CD4-positive, alpha-beta memory T cell (primary cell): ENCODE data around the gene TTC23L. TPM values are rescaled to one million over a fixed set of nuclear protein-coding genes. Genes with fewer than 3 reads are reported as not detected.

Experiments
- CTCF ChIA-PET: fragments of 350-600 bp; sonication (Branson Sonifier 250); formaldehyde crosslinking; loops from one replicate; lab custom pipeline; 2021; ENCODE audit warnings: inconsistent platforms; ENCODE audit not compliant: partially characterized antibody; lab: Charles Lee
- POLR2A ChIA-PET: fragments of 350-600 bp; sonication (Branson Sonifier 250); formaldehyde crosslinking; loops from one replicate; lab custom pipeline; 2021; ENCODE audit not compliant: partially characterized antibody; lab: Charles Lee
- DNase-seq, 5 donors: peaks; one replicate each; pipeline versions ENCODE4 v3.0.0 to v3.0.0-alpha.2; 2020 to 2022; ENCODE audit warnings: mixed read lengths in 1 of 5
- H3K27ac ChIP-seq: one replicate; pipeline ENCODE4 v1.7.0; 2013; ENCODE audit warnings: low read depth, low read length
- H3K27me3 ChIP-seq: 2 replicates; pipeline ENCODE4 v1.7.0; 2013; ENCODE audit warnings: mild to moderate bottlenecking, low read length, moderate library complexity; ENCODE audit not compliant: insufficient read depth
- H3K36me3 ChIP-seq: 2 replicates; pipeline ENCODE4 v1.7.0; 2013; ENCODE audit warnings: mild to moderate bottlenecking, low read length, moderate library complexity; ENCODE audit not compliant: insufficient read depth
- H3K4me1 ChIP-seq: 2 replicates; pipeline ENCODE4 v1.7.0; 2013; ENCODE audit warnings: mild to moderate bottlenecking, low read length, moderate library complexity; ENCODE audit not compliant: insufficient read depth
- H3K4me3 ChIP-seq, 2 donors: one replicate each; pipeline ENCODE4 v1.7.0; 2013; ENCODE audit warnings: low read length in 2 of 2, mild to moderate bottlenecking in 1 of 2
- H3K9me3 ChIP-seq, 2 donors: one replicate each; pipeline ENCODE4 v1.7.0; 2013; ENCODE audit warnings: low read length in 2 of 2, control low read depth in 1 of 2; ENCODE audit not compliant: control insufficient read depth in 1 of 2
- H3K27ac Mint-ChIP-seq, 7 donors: one replicate each; pipeline ENCODE4 v1.8.0; 2020 to 2021; ENCODE audit warnings: mixed read lengths in 7 of 7, mild to moderate bottlenecking in 6 of 7, inconsistent platforms in 3 of 7, moderate library complexity in 3 of 7
- H3K27me3 Mint-ChIP-seq, 2 donors: one replicate each; pipeline ENCODE4 v1.8.0; 2020 to 2021; ENCODE audit warnings: mixed read lengths in 2 of 2
- H3K36me3 Mint-ChIP-seq, 2 donors: one replicate each; pipeline ENCODE4 v1.8.0; 2020 to 2021; ENCODE audit warnings: mixed read lengths in 2 of 2, inconsistent platforms in 1 of 2, mild to moderate bottlenecking in 1 of 2
- H3K4me1 Mint-ChIP-seq, 4 donors: one replicate each; pipeline ENCODE4 v1.8.0; 2020 to 2021; ENCODE audit warnings: mixed read lengths in 4 of 4, mild to moderate bottlenecking in 1 of 4
- H3K4me3 Mint-ChIP-seq, 8 donors: one replicate each; pipeline ENCODE4 v1.8.0; 2020 to 2021; ENCODE audit warnings: mixed read lengths in 8 of 8, mild to moderate bottlenecking in 7 of 8, moderate library complexity in 6 of 8, inconsistent platforms in 3 of 8
- H3K9me3 Mint-ChIP-seq, 8 donors: one replicate each; pipeline ENCODE4 v1.8.0; 2020 to 2021; ENCODE audit warnings: mixed read lengths in 8 of 8, mild to moderate bottlenecking in 5 of 8, inconsistent platforms in 3 of 8, moderate library complexity in 1 of 8
- intact Hi-C: fragments of 100-400 bp; cut with micrococcal nuclease; formaldehyde crosslinking; loops from one replicate; pipeline ENCODE4 v1.15.1; 2023
- polyA plus RNA-seq, 2 donors: library from polyadenylated mRNA; unstranded; fragments of 300-500 nt; fragmentation: Illumina TruSeq; gene quantifications; one replicate each; pipeline ENCODE4 v1.2.3, GENCODE V29; 2021
- total RNA-seq, 2 experiments: library from RNA; stranded (reverse); gene quantifications; one replicate each; pipeline ENCODE4 v1.2.3, GENCODE V29; 2021

The TTC23L gene
- total and polyA plus RNA-seq, 4 experiments from 2014 or later = 0.47 TPM; not detected in 3

DNA sequence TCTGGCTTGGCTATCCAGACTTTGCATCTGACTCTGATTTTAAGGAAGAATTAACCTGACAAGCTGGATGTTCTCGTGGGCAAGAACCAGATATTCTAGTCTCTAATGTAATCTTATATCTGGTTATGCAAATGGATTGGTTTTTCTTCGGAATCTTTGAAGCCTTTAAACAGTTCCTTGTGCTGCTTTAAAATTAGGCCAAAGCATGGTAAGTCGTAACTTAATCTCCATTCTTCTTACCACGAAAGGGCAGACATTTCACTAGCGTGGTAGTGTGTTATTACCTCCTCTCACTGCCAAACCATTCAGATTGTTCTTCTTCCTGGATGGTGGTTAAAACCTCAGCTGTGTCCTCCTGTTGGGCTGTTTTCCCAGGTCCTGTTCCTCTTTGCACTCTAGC, 34.1 kb upstream of the TTC23L start:
- Mint-ChIP-seq H3K27ac (no peak overlapping the region), H3K36me3 (peaks cover 0 to 9% of the 10 kb centered on the region in 2 donors), H3K27me3 (peaks cover 0 to 1% of the 10 kb centered on the region in 2 donors), H3K4me1 (no peaks in the 10 kb centered on the region), H3K9me3 (no peaks in the 10 kb centered on the region), H3K4me3 (no peak overlapping the region)
- Histone ChIP-seq H3K9me3 (no peaks in the 10 kb centered on the region), H3K36me3 (no peaks in the 10 kb centered on the region), H3K27ac (no peak overlapping the region), H3K4me3 (no peak overlapping the region), H3K4me1 (no peaks in the 10 kb centered on the region), H3K27me3 (no peaks in the 10 kb centered on the region)
- intact Hi-C loops = no loop called here
- DNase-seq = no peak
- ChIA-PET CTCF (no interaction called here), POLR2A (no interaction called here)

DNA sequence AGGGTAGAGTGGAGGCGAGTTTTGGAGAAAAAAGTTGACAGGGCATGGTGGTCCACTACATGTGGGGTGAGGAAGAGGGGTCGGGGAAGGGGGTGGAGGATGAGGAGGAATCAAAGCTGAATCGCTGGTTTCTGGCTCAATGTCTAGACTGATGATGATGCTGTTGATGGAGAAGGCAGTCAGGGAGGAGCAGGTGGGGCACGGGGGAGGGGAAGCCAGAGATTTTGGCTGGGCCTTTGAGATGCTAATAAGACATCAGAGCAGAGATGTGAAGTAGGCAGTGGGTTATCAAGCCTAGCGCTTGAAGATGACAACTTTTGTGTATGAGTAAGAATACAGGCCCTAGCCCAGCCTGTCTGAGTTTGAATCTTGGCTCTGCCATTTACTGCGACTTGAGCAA, 32.4 kb upstream of the TTC23L start:
- Histone ChIP-seq H3K27ac (no peak overlapping the region), H3K4me3 (no peak overlapping the region), H3K4me1 (no peaks in the 10 kb centered on the region), H3K27me3 (no peaks in the 10 kb centered on the region), H3K36me3 (no peaks in the 10 kb centered on the region), H3K9me3 (no peaks in the 10 kb centered on the region)
- intact Hi-C loops = no loop called here
- Mint-ChIP-seq H3K9me3 (no peaks in the 10 kb centered on the region), H3K27ac (peak overlapping the region in 1 of 7 donors; percentile 23), H3K4me3 (no peak overlapping the region), H3K4me1 (no peaks in the 10 kb centered on the region), H3K27me3 (peaks cover 0 to 1% of the 10 kb centered on the region in 2 donors), H3K36me3 (peaks cover 0 to 9% of the 10 kb centered on the region in 2 donors)
- DNase-seq = no peak
- ChIA-PET CTCF (no interaction called here), POLR2A (no interaction called here)

DNA sequence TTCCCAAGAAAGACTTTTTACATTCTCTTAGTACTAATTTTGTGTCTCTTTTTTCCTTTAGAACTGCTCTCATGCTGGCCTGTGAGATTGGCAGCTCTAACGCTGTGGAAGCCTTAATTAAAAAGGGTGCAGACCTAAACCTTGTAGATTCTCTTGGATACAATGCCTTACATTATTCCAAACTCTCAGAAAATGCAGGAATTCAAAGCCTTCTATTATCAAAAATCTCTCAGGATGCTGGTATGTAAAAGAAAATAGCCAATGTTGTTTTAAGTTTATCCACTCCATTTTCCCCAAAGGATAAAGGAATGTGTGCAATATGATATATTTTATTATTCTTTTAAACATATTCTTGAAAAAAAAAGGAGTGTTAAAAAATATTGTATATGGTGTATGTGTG, 27.3 kb upstream of the TTC23L start:
- H3K4me1 Mint-ChIP-seq = no peaks in the 10 kb centered on the region
- POLR2A ChIA-PET = no interaction called here

DNA sequence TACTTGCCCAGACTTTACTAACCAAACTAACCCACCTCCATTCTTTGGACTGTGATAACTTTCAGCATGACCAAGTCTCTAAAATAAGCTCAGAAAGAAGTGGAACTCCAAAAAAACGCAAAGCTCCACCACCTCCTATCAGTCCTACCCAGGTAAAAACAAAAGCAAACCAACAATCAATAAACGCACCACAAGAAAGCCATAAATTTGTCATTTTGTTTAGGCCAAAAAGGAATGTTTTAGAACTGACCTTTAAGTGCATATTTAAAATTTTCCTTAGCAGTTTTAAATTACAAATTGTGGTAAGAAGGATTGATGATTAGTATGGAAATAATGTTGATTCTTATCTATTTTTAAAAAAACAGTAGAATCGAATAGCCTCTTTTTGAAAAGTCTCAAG, 25.5 kb upstream of the TTC23L start:
- intact Hi-C loops = no loop called here
- Mint-ChIP-seq H3K4me3 (no peak overlapping the region), H3K4me1 (no peaks in the 10 kb centered on the region), H3K27me3 (peaks cover 0 to 2% of the 10 kb centered on the region in 2 donors), H3K27ac (no peak overlapping the region), H3K36me3 (no peaks in the 10 kb centered on the region), H3K9me3 (no peaks in the 10 kb centered on the region)
- Histone ChIP-seq H3K4me1 (no peaks in the 10 kb centered on the region), H3K4me3 (no peak overlapping the region), H3K9me3 (no peaks in the 10 kb centered on the region), H3K36me3 (no peaks in the 10 kb centered on the region), H3K27me3 (no peaks in the 10 kb centered on the region), H3K27ac (no peak overlapping the region)
- ChIA-PET POLR2A (no interaction called here), CTCF (no interaction called here)
- DNase-seq = no peak

More for the DNA sequence above, 27.3 kb upstream of the TTC23L start:
- Histone ChIP-seq H3K27ac (no peak overlapping the region), H3K27me3 (no peaks in the 10 kb centered on the region), H3K36me3 (no peaks in the 10 kb centered on the region), H3K4me3 (no peak overlapping the region), H3K4me1 (no peaks in the 10 kb centered on the region), H3K9me3 (no peaks in the 10 kb centered on the region)
- Mint-ChIP-seq H3K9me3 (no peaks in the 10 kb centered on the region), H3K27ac (no peak overlapping the region), H3K27me3 (peaks cover 0 to 2% of the 10 kb centered on the region in 2 donors), H3K4me3 (no peak overlapping the region), H3K36me3 (no peaks in the 10 kb centered on the region)
- no peak for DNase-seq
- intact Hi-C loops = no loop called here
- CTCF ChIA-PET = no interaction called here

DNA sequence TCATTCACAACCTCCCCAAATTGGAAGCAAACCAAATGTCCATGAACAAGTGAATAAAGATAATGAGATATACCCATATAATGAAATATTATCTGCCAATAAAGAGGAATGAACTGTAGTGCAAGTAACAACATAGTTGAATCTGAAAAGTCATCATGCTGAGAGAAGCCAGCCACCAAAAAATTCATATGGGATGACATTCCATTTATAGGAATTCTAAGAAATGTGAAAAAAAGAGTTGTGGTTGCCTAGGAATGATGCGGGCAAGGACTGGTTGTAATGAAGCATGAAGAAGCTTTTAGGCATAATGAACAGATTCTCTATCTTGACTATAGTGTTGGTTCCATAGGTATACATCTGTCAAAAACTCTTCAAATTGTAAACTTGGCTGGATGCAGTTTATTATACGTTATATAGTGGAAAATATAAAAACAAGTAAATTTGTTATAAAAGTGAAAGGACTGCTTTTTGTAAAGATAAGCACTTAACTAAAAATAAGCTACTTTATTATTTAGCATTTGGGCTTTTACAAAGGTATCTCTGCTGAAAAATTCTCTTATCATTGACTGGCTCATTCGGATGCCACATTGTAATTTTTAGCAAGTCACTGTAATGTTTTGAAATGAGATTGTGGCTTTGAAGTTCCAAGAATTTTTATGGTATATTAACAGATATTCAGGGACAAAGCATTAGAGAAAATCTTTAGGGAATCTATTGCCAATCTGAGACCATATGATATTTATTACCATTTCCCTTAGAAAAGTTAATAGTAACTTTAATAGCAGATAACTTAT, 21.2 kb upstream of the TTC23L start:
- ChIA-PET CTCF (no interaction called here), POLR2A (no interaction called here)

DNA sequence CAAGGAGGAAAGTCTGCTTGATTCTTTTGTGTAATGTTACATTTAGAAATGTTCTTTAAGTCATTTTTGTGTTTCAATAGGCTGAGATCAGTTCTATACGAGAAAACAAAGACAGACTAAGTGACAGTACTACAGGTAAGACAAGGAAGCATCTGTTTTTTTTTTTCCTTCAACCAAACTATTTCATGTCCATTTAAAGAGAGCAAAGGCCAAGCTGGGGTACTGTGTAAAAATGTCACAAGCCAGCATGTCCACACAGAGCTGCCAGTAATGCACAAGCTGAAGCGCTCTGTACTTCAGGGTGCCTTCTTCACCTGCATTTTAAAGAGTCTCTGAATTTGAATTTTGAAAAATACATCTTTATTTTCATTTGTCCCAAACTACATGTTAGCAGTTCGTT, 20.2 kb upstream of the TTC23L start:
- Mint-ChIP-seq H3K9me3 (no peaks in the 10 kb centered on the region), H3K27me3 (peaks cover 2 to 9% of the 10 kb centered on the region in 2 donors), H3K4me1 (no peaks in the 10 kb centered on the region), H3K4me3 (no peak overlapping the region), H3K27ac (no peak overlapping the region), H3K36me3 (peaks cover 2 to 8% of the 10 kb centered on the region in 2 donors)
- Histone ChIP-seq H3K27me3 (no peaks in the 10 kb centered on the region), H3K4me3 (no peak overlapping the region), H3K9me3 (no peaks in the 10 kb centered on the region), H3K36me3 (no peaks in the 10 kb centered on the region), H3K27ac (no peak overlapping the region), H3K4me1 (no peaks in the 10 kb centered on the region)
- no peak for DNase-seq
- intact Hi-C loops = no loop called here
- CTCF ChIA-PET = no interaction called here
- POLR2A ChIA-PET = no interaction called here

More for the DNA sequence above, 21.2 kb upstream of the TTC23L start:
- Histone ChIP-seq H3K4me1 (no peaks in the 10 kb centered on the region), H3K9me3 (no peaks in the 10 kb centered on the region), H3K27ac (no peak overlapping the region), H3K36me3 (no peaks in the 10 kb centered on the region), H3K27me3 (no peaks in the 10 kb centered on the region), H3K4me3 (no peak overlapping the region)
- Mint-ChIP-seq H3K27me3 (peaks cover 2% of the 10 kb centered on the region in 2 donors), H3K36me3 (no peaks in the 10 kb centered on the region), H3K4me3 (no peak overlapping the region), H3K27ac (no peak overlapping the region), H3K9me3 (no peaks in the 10 kb centered on the region), H3K4me1 (no peaks in the 10 kb centered on the region)
- intact Hi-C loops = no loop called here
- DNase-seq = no peak

DNA sequence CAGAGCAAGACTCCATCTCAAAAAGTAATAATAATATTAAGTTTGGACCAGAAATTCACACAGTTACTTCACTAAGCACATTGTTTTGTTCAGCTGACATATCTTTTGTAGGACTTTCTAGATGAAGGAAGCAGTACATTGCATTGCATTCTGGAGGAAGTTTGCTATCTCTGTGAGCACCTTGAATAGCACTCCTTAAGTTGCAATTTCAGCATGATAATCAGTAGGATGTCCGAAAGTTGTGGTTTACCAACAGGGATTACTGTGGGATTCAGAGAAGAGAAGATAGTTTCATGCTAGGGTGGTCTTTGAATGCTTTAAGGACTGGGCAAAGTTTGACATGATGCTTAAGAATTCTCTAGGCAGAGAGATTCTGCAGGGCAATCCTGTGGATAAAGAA, 18.4 kb upstream of the TTC23L start:
- H3K9me3 ChIP-seq = no peaks in the 10 kb centered on the region
- H3K4me3 ChIP-seq = no peak overlapping the region
- Mint-ChIP-seq H3K27ac (no peak overlapping the region), H3K4me1 (no peaks in the 10 kb centered on the region), H3K9me3 (no peaks in the 10 kb centered on the region), H3K4me3 (no peak overlapping the region), H3K36me3 (peaks cover 2 to 12% of the 10 kb centered on the region in 2 donors), H3K27me3 (peaks cover 2 to 14% of the 10 kb centered on the region in 2 donors)
- intact Hi-C loops = no loop called here
- no peak for DNase-seq
- POLR2A ChIA-PET = no interaction called here
- no peaks in the 10 kb centered on the region for H3K36me3 ChIP-seq
- H3K4me1 ChIP-seq = no peaks in the 10 kb centered on the region
- no peaks in the 10 kb centered on the region for H3K27me3 ChIP-seq
- CTCF ChIA-PET = interaction anchor here (1.3 kb wide), 1 partner anchor 13 kb away, joined by 3 read pairs; no protein-coding TSS in a partner anchor
- no peak overlapping the region for H3K27ac ChIP-seq
